COLO668 (cell line): Measurements from ENCODE around the gene TSR1.
A peak's percentile ranks its signal among the peaks of the same experiment; 100 is the strongest.
"Not testable (repeated sequence)": the region's sequence is repeated elsewhere in the genome, so short reads cannot be mapped to it uniquely, and the experiment has no call there.

ENCODE experiments used
- DNase-seq: peaks from one replicate; lab custom pipeline; 2025; ENCODE audit not compliant: unreplicated experiment; lab: John Stamatoyannopoulos, UW

The TSR1 gene

GRCh38 chr17:2338315-2338657, 2.0 kb upstream of the TSR1 start:
- DNase-seq = no peak

- peak; percentile 66 for DNase-seq
Measured at GRCh38 chr17:2337544-2338314, 1.5 kb upstream of the TSR1 start.

GRCh38 chr17:2336852-2337543, 741 bp upstream of the TSR1 start, which contains the start of gene SGSM2:
Gene SGSM2 (plus strand): TSS chr17:2337501. CDS start chr17:2337689, 188 bp downstream.
- DNase-seq = peak; percentile 59

- peak; percentile 11 for DNase-seq
Measured at GRCh38 chr17:2335726-2336214, 487 bp downstream of the TSR1 start.

- no peak for DNase-seq
Measured at GRCh38 chr17:2331303-2331702, 5.0 kb downstream of the TSR1 start.

GRCh38 chr17:2323629-2324314, 12.5 kb downstream of the TSR1 start:
- no peak for DNase-seq

- DNase-seq = no peak
Measured at GRCh38 chr17:2321399-2321798, 14.9 kb downstream of the TSR1 start.

- no peak for DNase-seq
Measured at GRCh38 chr17:2319051-2319450, 17.2 kb downstream of the TSR1 start.

GRCh38 chr17:2317796-2318195, 18.5 kb downstream of the TSR1 start:
- DNase-seq = no peak

- DNase-seq = not testable (repeated sequence)
Measured at GRCh38 chr17:2316916-2317205, 19.4 kb downstream of the TSR1 start.

GRCh38 chr17:2312736-2313135, 23.5 kb downstream of the TSR1 start:
- no peak for DNase-seq

GRCh38 chr17:2309338-2310154, 26.7 kb downstream of the TSR1 start:
- DNase-seq = no peak

GRCh38 chr17:2304931-2305330, 31.3 kb downstream of the TSR1 start:
- no peak for DNase-seq

- DNase-seq = peak; percentile 92
Measured at GRCh38 chr17:2303204-2304188, 32.8 kb downstream of the TSR1 start, which contains the start of the genes SMG6 and SRR. Gene SMG6 (minus strand): TSS chr17:2303785. CDS start chr17:2303720, 65 bp downstream. Gene SRR (plus strand): TSS chr17:2303950. CDS start chr17:2315561, 11,611 bp downstream.

GRCh38 chr17:2302778-2303203, 33.5 kb downstream of the TSR1 start:
- DNase-seq = no peak

- no peak for DNase-seq
Measured at GRCh38 chr17:2299756-2300155, 36.5 kb downstream of the TSR1 start.

GRCh38 chr17:2299136-2299535, 37.1 kb downstream of the TSR1 start:
- DNase-seq = no peak

- DNase-seq = no peak
Measured at GRCh38 chr17:2297023-2297422, 39.2 kb downstream of the TSR1 start.

- DNase-seq = no peak
Measured at GRCh38 chr17:2295575-2295974, 40.7 kb downstream of the TSR1 start.

- no peak for DNase-seq
Measured at GRCh38 chr17:2292100-2292499, 44.2 kb downstream of the TSR1 start.
